Ishikawa (cell line): ENCODE measurements around the gene CMTM3.
A peak's percentile ranks its signal among the peaks of the same experiment; 100 is the strongest.

Experiments used
- CREB1 ChIP-seq: IDR thresholded peaks from 2 replicates; pipeline ENCODE4 v1.6.1; 2012; ENCODE audit warnings: low read depth
- EP300 ChIP-seq: IDR thresholded peaks from 2 replicates; pipeline ENCODE4 v1.6.1; 2012; ENCODE audit warnings: borderline replicate concordance
- FOXM1 ChIP-seq: IDR thresholded peaks from 2 replicates; pipeline ENCODE4 v1.6.1; 2012; ENCODE audit warnings: low read depth, borderline replicate concordance
- RAD21 ChIP-seq: IDR thresholded peaks from 2 replicates; pipeline ENCODE4 v1.6.1; 2012; ENCODE audit warnings: low read depth
- TAF1 ChIP-seq: IDR thresholded peaks from 2 replicates; pipeline ENCODE4 v1.6.1; 2012; ENCODE audit warnings: low read depth, mild to moderate bottlenecking
- TF ChIP-seq, protein P1 (sequence below): IDR thresholded peaks from 2 replicates; pipeline ENCODE4 v1.6.1; 2012
- TF ChIP-seq, protein P2 (sequence below): IDR thresholded peaks from 2 replicates; pipeline ENCODE4 v1.6.1; 2012; ENCODE audit warnings: low read depth, mild to moderate bottlenecking

- TF ChIP-seq CREB1 (no peak), EP300 (no peak), RAD21 (0 out of 2 replicates have a peak, but pooled peaks have one; percentile 9), TAF1 (no peak), FOXM1 (no peak)
- TF ChIP-seq, protein P1, sequence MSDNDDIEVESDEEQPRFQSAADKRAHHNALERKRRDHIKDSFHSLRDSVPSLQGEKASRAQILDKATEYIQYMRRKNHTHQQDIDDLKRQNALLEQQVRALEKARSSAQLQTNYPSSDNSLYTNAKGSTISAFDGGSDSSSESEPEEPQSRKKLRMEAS: no peak
- TF ChIP-seq, protein P2, sequence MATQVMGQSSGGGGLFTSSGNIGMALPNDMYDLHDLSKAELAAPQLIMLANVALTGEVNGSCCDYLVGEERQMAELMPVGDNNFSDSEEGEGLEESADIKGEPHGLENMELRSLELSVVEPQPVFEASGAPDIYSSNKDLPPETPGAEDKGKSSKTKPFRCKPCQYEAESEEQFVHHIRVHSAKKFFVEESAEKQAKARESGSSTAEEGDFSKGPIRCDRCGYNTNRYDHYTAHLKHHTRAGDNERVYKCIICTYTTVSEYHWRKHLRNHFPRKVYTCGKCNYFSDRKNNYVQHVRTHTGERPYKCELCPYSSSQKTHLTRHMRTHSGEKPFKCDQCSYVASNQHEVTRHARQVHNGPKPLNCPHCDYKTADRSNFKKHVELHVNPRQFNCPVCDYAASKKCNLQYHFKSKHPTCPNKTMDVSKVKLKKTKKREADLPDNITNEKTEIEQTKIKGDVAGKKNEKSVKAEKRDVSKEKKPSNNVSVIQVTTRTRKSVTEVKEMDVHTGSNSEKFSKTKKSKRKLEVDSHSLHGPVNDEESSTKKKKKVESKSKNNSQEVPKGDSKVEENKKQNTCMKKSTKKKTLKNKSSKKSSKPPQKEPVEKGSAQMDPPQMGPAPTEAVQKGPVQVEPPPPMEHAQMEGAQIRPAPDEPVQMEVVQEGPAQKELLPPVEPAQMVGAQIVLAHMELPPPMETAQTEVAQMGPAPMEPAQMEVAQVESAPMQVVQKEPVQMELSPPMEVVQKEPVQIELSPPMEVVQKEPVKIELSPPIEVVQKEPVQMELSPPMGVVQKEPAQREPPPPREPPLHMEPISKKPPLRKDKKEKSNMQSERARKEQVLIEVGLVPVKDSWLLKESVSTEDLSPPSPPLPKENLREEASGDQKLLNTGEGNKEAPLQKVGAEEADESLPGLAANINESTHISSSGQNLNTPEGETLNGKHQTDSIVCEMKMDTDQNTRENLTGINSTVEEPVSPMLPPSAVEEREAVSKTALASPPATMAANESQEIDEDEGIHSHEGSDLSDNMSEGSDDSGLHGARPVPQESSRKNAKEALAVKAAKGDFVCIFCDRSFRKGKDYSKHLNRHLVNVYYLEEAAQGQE: no peak
These were observed 42.1 kb upstream of the CMTM3 start for GRCh38 chr16:66562409-66562808.
